Measurements from ENCODE around the gene OR6K3. TPM values are rescaled to one million over a fixed set of nuclear protein-coding genes. Genes with fewer than 3 reads are reported as not detected.
"Not testable (repeated sequence)": the region's sequence is repeated elsewhere in the genome, so short reads cannot be mapped to it uniquely, and the experiment has no call there.

Gene OR6K3
- polyA plus RNA-seq, 2 of the 4 experiments (the other 2 are of a cell fraction): not detected

DNA sequence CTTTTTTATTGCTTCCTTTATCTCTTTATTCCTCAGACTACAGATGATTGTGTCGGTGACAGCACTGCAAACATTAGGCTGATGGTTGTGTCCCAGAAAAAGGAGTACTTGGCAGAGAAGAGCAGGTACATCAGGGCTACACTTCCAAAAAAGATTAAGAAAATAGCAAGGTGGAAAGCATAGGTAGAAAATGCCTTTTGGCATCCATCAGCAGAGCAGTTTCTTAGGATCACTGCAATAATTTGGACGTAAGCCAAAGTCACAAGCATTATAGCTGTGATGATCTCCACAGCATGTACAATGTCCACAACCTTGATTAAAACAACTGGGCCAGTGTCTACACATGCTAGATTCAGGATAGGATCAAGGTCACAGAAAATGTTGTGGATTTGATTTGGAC lies 25.9 kb downstream of the OR6K3 start:
- no peak for DNase-seq (ENCODE audit: low read depth in 1 of 2, low spot score in 1 of 2)
- no peak overlapping the region for H3K27ac ChIP-seq
- no peak for ATAC-seq
- WGBS (ENCODE audit: missing lambda C conversion rate): 18% methylated on average over 2 of the region's 2 CpGs
- ChIA-PET CTCF (no interaction called here), POLR2A (no interaction called here)
- no peaks in the 10 kb centered on the region for H3K9me3 ChIP-seq
- TF ChIP-seq SREBF2 (IDR thresholded peaks at IDR 0.05) (no peak), CHD4 (IDR thresholded peaks at IDR 0.05; ENCODE audit: borderline replicate concordance) (no peak), MYC (IDR thresholded peaks at IDR 0.05; ENCODE audit: borderline replicate concordance, low read length) (no peak), ZNF302 (CRISPR knock-in tag; IDR thresholded peaks at IDR 0.05) (no peak), MAFK (IDR thresholded peaks at IDR 0.05; ENCODE audit: partially characterized antibody) (no peak)
- no peak overlapping the region for H3K4me2 ChIP-seq
- H3K4me3 ChIP-seq: no peak overlapping the region
- no peaks in the 10 kb centered on the region for H3K4me1 ChIP-seq
- no peak for FAIRE-seq

- DNase-seq (ENCODE audit: low read depth in 1 of 2, low spot score in 1 of 2) (no peak), ATAC-seq (no peak), FAIRE-seq (no peak)
- ChIA-PET POLR2A (no interaction called here), CTCF (no interaction called here)
- Histone ChIP-seq H3K27ac (no peak overlapping the region), H3K4me3 (no peak overlapping the region), H3K4me2 (no peak overlapping the region), H3K9me3 (no peaks in the 10 kb centered on the region), H3K4me1 (no peaks in the 10 kb centered on the region)
- TF ChIP-seq CHD2 (IDR thresholded peaks at IDR 0.05; ENCODE audit: low read length, partially characterized antibody): no peak
- TF ChIP-seq, protein P1, sequence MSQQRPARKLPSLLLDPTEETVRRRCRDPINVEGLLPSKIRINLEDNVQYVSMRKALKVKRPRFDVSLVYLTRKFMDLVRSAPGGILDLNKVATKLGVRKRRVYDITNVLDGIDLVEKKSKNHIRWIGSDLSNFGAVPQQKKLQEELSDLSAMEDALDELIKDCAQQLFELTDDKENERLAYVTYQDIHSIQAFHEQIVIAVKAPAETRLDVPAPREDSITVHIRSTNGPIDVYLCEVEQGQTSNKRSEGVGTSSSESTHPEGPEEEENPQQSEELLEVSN (IDR thresholded peaks at IDR 0.05; ENCODE audit: borderline replicate concordance, low read depth): no peak
- TF ChIP-seq EP300 (IDR thresholded peaks at IDR 0.05): no peak
- no peak for TF ChIP-seq NFE2L2 (conservative IDR thresholded peaks at IDR 0.05; ENCODE audit: low read length)
- no peak for TF ChIP-seq ZNF302 (CRISPR knock-in tag; IDR thresholded peaks at IDR 0.05)
- TF ChIP-seq RCOR1 (IDR thresholded peaks at IDR 0.05; ENCODE audit: low read depth, low read length): no peak
- TF ChIP-seq SREBF2 (IDR thresholded peaks at IDR 0.05): no peak
- no peak for TF ChIP-seq MYC (IDR thresholded peaks at IDR 0.05; ENCODE audit: borderline replicate concordance, low read length)
- TF ChIP-seq ZSCAN20 (CRISPR knock-in tag; IDR thresholded peaks at IDR 0.05): no peak
- TF ChIP-seq MAX (IDR thresholded peaks at IDR 0.05): no peak
- TF ChIP-seq, protein P2, sequence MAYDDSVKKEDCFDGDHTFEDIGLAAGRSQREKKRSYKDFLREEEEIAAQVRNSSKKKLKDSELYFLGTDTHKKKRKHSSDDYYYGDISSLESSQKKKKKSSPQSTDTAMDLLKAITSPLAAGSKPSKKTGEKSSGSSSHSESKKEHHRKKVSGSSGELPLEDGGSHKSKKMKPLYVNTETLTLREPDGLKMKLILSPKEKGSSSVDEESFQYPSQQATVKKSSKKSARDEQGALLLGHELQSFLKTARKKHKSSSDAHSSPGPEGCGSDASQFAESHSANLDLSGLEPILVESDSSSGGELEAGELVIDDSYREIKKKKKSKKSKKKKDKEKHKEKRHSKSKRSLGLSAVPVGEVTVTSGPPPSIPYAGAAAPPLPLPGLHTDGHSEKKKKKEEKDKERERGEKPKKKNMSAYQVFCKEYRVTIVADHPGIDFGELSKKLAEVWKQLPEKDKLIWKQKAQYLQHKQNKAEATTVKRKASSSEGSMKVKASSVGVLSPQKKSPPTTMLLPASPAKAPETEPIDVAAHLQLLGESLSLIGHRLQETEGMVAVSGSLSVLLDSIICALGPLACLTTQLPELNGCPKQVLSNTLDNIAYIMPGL (CRISPR knock-in tag; IDR thresholded peaks at IDR 0.05; ENCODE audit: borderline replicate concordance): no peak
- TF ChIP-seq KDM1A (IDR thresholded peaks at IDR 0.05; ENCODE audit: low read depth): no peak
- TF ChIP-seq ZC3H11A (IDR thresholded peaks at IDR 0.05): no peak
- TF ChIP-seq, protein P3, sequence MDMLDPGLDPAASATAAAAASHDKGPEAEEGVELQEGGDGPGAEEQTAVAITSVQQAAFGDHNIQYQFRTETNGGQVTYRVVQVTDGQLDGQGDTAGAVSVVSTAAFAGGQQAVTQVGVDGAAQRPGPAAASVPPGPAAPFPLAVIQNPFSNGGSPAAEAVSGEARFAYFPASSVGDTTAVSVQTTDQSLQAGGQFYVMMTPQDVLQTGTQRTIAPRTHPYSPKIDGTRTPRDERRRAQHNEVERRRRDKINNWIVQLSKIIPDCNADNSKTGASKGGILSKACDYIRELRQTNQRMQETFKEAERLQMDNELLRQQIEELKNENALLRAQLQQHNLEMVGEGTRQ (IDR thresholded peaks at IDR 0.05): no peak
Measured at GRCh38 chr1:158692356-158692755, 28.2 kb downstream of the OR6K3 start.

- TF ChIP-seq ESRRA (IDR thresholded peaks at IDR 0.05; ENCODE audit: borderline replicate concordance, low read length) (no peak), JUN (IDR thresholded peaks at IDR 0.05) (no peak), RARB (CRISPR knock-in tag; IDR thresholded peaks at IDR 0.05) (no peak), CBX8 (IDR thresholded peaks at IDR 0.05) (no peak), NFE2L2 (conservative IDR thresholded peaks at IDR 0.05; ENCODE audit: low read length) (no peak), PHF8 (IDR thresholded peaks at IDR 0.05; ENCODE audit: borderline replicate concordance, low read depth) (no peak), SREBF2 (IDR thresholded peaks at IDR 0.05) (no peak), CBX2 (IDR thresholded peaks at IDR 0.05; ENCODE audit: borderline replicate concordance, low read depth) (no peak)
- TF ChIP-seq, protein P4, sequence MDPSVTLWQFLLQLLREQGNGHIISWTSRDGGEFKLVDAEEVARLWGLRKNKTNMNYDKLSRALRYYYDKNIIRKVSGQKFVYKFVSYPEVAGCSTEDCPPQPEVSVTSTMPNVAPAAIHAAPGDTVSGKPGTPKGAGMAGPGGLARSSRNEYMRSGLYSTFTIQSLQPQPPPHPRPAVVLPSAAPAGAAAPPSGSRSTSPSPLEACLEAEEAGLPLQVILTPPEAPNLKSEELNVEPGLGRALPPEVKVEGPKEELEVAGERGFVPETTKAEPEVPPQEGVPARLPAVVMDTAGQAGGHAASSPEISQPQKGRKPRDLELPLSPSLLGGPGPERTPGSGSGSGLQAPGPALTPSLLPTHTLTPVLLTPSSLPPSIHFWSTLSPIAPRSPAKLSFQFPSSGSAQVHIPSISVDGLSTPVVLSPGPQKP (IDR thresholded peaks at IDR 0.05; ENCODE audit: low read depth, low read length): no peak
- TF ChIP-seq, protein P5, sequence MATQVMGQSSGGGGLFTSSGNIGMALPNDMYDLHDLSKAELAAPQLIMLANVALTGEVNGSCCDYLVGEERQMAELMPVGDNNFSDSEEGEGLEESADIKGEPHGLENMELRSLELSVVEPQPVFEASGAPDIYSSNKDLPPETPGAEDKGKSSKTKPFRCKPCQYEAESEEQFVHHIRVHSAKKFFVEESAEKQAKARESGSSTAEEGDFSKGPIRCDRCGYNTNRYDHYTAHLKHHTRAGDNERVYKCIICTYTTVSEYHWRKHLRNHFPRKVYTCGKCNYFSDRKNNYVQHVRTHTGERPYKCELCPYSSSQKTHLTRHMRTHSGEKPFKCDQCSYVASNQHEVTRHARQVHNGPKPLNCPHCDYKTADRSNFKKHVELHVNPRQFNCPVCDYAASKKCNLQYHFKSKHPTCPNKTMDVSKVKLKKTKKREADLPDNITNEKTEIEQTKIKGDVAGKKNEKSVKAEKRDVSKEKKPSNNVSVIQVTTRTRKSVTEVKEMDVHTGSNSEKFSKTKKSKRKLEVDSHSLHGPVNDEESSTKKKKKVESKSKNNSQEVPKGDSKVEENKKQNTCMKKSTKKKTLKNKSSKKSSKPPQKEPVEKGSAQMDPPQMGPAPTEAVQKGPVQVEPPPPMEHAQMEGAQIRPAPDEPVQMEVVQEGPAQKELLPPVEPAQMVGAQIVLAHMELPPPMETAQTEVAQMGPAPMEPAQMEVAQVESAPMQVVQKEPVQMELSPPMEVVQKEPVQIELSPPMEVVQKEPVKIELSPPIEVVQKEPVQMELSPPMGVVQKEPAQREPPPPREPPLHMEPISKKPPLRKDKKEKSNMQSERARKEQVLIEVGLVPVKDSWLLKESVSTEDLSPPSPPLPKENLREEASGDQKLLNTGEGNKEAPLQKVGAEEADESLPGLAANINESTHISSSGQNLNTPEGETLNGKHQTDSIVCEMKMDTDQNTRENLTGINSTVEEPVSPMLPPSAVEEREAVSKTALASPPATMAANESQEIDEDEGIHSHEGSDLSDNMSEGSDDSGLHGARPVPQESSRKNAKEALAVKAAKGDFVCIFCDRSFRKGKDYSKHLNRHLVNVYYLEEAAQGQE (IDR thresholded peaks at IDR 0.05): no peak
- no peak for ATAC-seq
- CTCF ChIA-PET: no interaction called here
- H3K4me1 ChIP-seq: no peaks in the 10 kb centered on the region
- DNase-seq (ENCODE audit: low read depth in 1 of 2, low spot score in 1 of 2): no peak
- no peak overlapping the region for H3K27ac ChIP-seq
- no peak overlapping the region for H3K4me3 ChIP-seq
- no peaks in the 10 kb centered on the region for H3K9me3 ChIP-seq
- POLR2A ChIA-PET: no interaction called here
- no peak for FAIRE-seq
- H3K4me2 ChIP-seq: no peak overlapping the region
Measured at GRCh38 chr1:158691907-158692306, 28.6 kb downstream of the OR6K3 start.

- ATAC-seq; H3K4me3 ChIP-seq; DNase-seq (ENCODE audit: low read depth in 1 of 2, low spot score in 1 of 2); H3K9me3 ChIP-seq; H3K27ac ChIP-seq; H3K4me2 ChIP-seq; CTCF ChIA-PET; POLR2A ChIA-PET; H3K4me1 ChIP-seq; FAIRE-seq: not testable (repeated sequence)
- WGBS (ENCODE audit: missing lambda C conversion rate): 0% methylated on average over 1 of the region's 1 CpG
Measured at GRCh38 chr1:158691149-158691548, 29.4 kb downstream of the OR6K3 start.

Data from A549 (cell line).